Measurements from ENCODE around the gene EGFR.

DNA sequence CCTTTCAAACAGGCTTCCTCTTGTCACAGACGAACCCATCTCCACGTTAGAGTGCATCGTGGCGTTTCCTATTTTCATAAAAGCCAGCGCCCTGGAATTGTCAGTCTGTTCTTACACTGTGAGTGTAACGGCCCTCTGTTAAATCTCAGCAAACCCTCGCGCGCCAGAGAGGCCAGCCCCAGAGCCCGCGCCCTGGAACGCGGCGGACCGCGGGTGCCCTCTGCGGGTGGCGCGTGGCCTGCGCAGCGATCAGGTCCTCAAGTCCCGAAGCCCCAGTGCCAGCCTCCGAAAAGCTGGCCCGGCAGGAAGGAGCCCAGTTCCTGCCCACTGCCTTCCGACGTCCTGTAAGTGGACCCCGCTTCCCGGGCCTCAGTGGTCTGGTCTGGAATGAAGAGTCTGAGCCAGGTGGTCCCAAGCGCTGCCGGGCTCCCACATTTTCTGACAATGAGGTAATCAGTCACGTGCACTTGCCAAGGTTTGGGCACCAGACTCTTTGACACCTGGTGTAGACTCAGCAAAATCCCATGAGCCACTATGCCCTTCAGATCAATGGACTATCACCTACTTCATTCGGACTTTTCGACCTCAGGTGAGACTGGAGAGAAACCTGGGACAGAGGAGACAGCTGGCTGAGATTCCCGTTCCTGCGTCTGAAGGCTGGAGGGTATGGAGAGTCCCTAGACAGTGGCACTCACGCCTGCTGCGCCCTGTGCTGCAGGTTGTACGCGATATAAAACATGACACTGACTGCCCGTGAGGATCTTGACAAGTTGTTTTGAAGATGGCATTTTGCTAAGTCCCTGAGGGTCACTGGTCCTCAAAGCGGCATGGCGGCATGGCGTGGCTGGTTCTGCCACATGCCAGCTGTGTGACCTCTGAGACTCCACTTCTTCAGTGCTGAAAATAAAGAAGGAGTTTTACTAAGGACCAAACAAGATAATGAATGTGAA, 237.0 kb downstream of the EGFR start:
- TF ChIP-seq EZH2 (IDR thresholded peaks at IDR 0.05; ENCODE audit: borderline replicate concordance, insufficient read depth, low read length, poor library complexity, severe bottlenecking) (no peak), EP300 (conservative IDR thresholded peaks at IDR 0.05; ENCODE audit: poor library complexity, severe bottlenecking) (no peak), POLR2AphosphoS5 (IDR thresholded peaks at IDR 0.05) (no peak), SMC3 (conservative IDR thresholded peaks at IDR 0.05; ENCODE audit: poor library complexity) (peak; percentile 98)
- TF ChIP-seq, protein P1, sequence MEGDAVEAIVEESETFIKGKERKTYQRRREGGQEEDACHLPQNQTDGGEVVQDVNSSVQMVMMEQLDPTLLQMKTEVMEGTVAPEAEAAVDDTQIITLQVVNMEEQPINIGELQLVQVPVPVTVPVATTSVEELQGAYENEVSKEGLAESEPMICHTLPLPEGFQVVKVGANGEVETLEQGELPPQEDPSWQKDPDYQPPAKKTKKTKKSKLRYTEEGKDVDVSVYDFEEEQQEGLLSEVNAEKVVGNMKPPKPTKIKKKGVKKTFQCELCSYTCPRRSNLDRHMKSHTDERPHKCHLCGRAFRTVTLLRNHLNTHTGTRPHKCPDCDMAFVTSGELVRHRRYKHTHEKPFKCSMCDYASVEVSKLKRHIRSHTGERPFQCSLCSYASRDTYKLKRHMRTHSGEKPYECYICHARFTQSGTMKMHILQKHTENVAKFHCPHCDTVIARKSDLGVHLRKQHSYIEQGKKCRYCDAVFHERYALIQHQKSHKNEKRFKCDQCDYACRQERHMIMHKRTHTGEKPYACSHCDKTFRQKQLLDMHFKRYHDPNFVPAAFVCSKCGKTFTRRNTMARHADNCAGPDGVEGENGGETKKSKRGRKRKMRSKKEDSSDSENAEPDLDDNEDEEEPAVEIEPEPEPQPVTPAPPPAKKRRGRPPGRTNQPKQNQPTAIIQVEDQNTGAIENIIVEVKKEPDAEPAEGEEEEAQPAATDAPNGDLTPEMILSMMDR (IDR thresholded peaks at IDR 0.05; ENCODE audit: poor library complexity, severe bottlenecking) = peak; percentile 93
- TF ChIP-seq, protein P2, sequence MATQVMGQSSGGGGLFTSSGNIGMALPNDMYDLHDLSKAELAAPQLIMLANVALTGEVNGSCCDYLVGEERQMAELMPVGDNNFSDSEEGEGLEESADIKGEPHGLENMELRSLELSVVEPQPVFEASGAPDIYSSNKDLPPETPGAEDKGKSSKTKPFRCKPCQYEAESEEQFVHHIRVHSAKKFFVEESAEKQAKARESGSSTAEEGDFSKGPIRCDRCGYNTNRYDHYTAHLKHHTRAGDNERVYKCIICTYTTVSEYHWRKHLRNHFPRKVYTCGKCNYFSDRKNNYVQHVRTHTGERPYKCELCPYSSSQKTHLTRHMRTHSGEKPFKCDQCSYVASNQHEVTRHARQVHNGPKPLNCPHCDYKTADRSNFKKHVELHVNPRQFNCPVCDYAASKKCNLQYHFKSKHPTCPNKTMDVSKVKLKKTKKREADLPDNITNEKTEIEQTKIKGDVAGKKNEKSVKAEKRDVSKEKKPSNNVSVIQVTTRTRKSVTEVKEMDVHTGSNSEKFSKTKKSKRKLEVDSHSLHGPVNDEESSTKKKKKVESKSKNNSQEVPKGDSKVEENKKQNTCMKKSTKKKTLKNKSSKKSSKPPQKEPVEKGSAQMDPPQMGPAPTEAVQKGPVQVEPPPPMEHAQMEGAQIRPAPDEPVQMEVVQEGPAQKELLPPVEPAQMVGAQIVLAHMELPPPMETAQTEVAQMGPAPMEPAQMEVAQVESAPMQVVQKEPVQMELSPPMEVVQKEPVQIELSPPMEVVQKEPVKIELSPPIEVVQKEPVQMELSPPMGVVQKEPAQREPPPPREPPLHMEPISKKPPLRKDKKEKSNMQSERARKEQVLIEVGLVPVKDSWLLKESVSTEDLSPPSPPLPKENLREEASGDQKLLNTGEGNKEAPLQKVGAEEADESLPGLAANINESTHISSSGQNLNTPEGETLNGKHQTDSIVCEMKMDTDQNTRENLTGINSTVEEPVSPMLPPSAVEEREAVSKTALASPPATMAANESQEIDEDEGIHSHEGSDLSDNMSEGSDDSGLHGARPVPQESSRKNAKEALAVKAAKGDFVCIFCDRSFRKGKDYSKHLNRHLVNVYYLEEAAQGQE (IDR thresholded peaks at IDR 0.05; ENCODE audit: borderline replicate concordance) = no peak

All from neural cell (in vitro differentiated cells).